B cell (primary cell): ENCODE measurements around the gene NOA1. TPM values are rescaled to one million over a fixed set of nuclear protein-coding genes. Genes with fewer than 3 reads are reported as not detected.

Experiments
- ATAC-seq: fragments of 200-7000 bp; cut with Tn5 transposase; one replicate; pipeline ENCODE4 v1.10.0; 2021; ENCODE audit warnings: low read depth, mild to moderate bottlenecking, moderate number of reproducible peaks, moderate library complexity
- CTCF ChIA-PET: fragments of 350-600 bp; sonication (Branson Sonifier 250); formaldehyde crosslinking; loops from one replicate; lab custom pipeline; 2021; ENCODE audit warnings: antibody characterized with exemption, inconsistent platforms; lab: Charles Lee
- POLR2A ChIA-PET: fragments of 350-600 bp; sonication (Branson Sonifier 250); formaldehyde crosslinking; loops from one replicate; lab custom pipeline; 2021; ENCODE audit warnings: antibody characterized with exemption; lab: Charles Lee
- DNase-seq: peaks from one replicate; pipeline ENCODE4 v3.0.0; 2013
- H2AFZ ChIP-seq: 2 replicates; pipeline ENCODE4 v1.6.1; 2012; ENCODE audit warnings: mild to moderate bottlenecking, low read depth, low read length; ENCODE audit not compliant: insufficient read depth, poor library complexity, severe bottlenecking
- H3K27ac ChIP-seq, 2 donors: 1 replicate in 1 of 2; 2 replicates in 1 of 2; pipeline ENCODE4 v1.5.1; 2012 to 2013; ENCODE audit warnings: low read length in 2 of 2, mild to moderate bottlenecking in 2 of 2, moderate library complexity in 1 of 2
- H3K27me3 ChIP-seq, 4 experiments: fragments of 200-600 bp in 1 of 4; sonication (generic) in 1 of 4; replicated peaks in 1 of 4; 1 replicate in 2 of 4; 2 replicates in 2 of 4; pipeline versions ENCODE4 v1.6.1 to v1.7.0; 2013 to 2016; ENCODE audit warnings: low read length in 3 of 4, mild to moderate bottlenecking in 2 of 4, mixed read lengths in 1 of 4, moderate library complexity in 1 of 4; ENCODE audit not compliant: insufficient read depth in 4 of 4, control insufficient read depth in 3 of 4; ENCODE audit errors: control extremely low read depth in 1 of 4
- H3K36me3 ChIP-seq, 2 experiments: replicated peaks in 1 of 2; 1 replicate in 1 of 2; 2 replicates in 1 of 2; pipeline versions ENCODE4 v1.6.1 to v1.7.1; 2013; ENCODE audit warnings: low read length in 1 of 2; ENCODE audit not compliant: insufficient read depth in 2 of 2, control insufficient read depth in 1 of 2; ENCODE audit errors: control extremely low read depth in 1 of 2, extremely low read depth in 1 of 2
- H3K4me1 ChIP-seq, 2 donors: fragments of 200-600 bp in 1 of 2; sonication (generic) in 1 of 2; 1 replicate in 1 of 2; 2 replicates in 1 of 2; pipeline versions ENCODE4 v1.5.1 to v1.6.1; 2013 to 2017; ENCODE audit warnings: low read length in 2 of 2; ENCODE audit not compliant: control insufficient read depth in 2 of 2, insufficient read depth in 2 of 2
- H3K4me2 ChIP-seq: replicated peaks from 2 replicates; pipeline ENCODE3; 2012; ENCODE audit warnings: mild to moderate bottlenecking, low read depth, low read length; ENCODE audit not compliant: poor library complexity, severe bottlenecking
- H3K4me3 ChIP-seq, 5 experiments: fragments of 200-600 bp in 1 of 5; sonication (generic) in 1 of 5; 1 replicate in 3 of 5; 2 replicates in 2 of 5; pipeline versions ENCODE4 v1.5.1 to v1.7.0; 2011 to 2016; ENCODE audit warnings: low read length in 4 of 5, mild to moderate bottlenecking in 4 of 5, low read depth in 2 of 5, control low read depth in 1 of 5, moderate library complexity in 1 of 5; ENCODE audit not compliant: insufficient read depth in 1 of 5; ENCODE audit errors: control extremely low read depth in 1 of 5, extremely low read depth in 1 of 5
- H3K79me2 ChIP-seq: fragments of 200-600 bp; sonication (generic); one replicate; pipeline ENCODE4 v1.6.0; 2016; ENCODE audit warnings: low read length; ENCODE audit not compliant: control insufficient read depth, insufficient read depth
- H3K9ac ChIP-seq: fragments of 200-600 bp; sonication (generic); 2 replicates; pipeline ENCODE4 v1.6.1; 2017; ENCODE audit warnings: mild to moderate bottlenecking, low read length, moderate library complexity
- H3K9me3 ChIP-seq, 3 donors: one replicate each; pipeline versions ENCODE4 v1.6.1 to v1.7.1; 2013; ENCODE audit warnings: low read length in 2 of 3; ENCODE audit not compliant: control insufficient read depth in 2 of 3, insufficient read depth in 1 of 3; ENCODE audit errors: control extremely low read depth in 1 of 3
- H4K20me1 ChIP-seq: 2 replicates; pipeline ENCODE4 v1.6.0; 2012; ENCODE audit warnings: mild to moderate bottlenecking, low read length; ENCODE audit not compliant: insufficient read depth, control insufficient read depth, poor library complexity, severe bottlenecking
- H3K27ac Mint-ChIP-seq: one replicate; pipeline ENCODE4 v1.8.0; 2021; ENCODE audit warnings: mixed read lengths
- H3K27me3 Mint-ChIP-seq: one replicate; pipeline ENCODE4 v1.8.0; 2021; ENCODE audit warnings: mixed read lengths
- H3K4me1 Mint-ChIP-seq: one replicate; pipeline ENCODE4 v1.8.0; 2021; ENCODE audit warnings: mixed read lengths
- H3K4me3 Mint-ChIP-seq: one replicate; pipeline ENCODE4 v1.8.0; 2021; ENCODE audit warnings: mixed read lengths
- H3K9me3 Mint-ChIP-seq: one replicate; pipeline ENCODE4 v1.8.0; 2022; ENCODE audit warnings: mixed read lengths; ENCODE audit not compliant: insufficient read depth
- CTCF ChIP-seq: fragments of 200-600 bp; IDR thresholded peaks from one replicate; pipeline ENCODE4 v1.8.0; 2022; ENCODE audit warnings: antibody characterized with exemption, mild to moderate bottlenecking
- EZH2 ChIP-seq: IDR thresholded peaks from 2 replicates; pipeline ENCODE4 v1.6.1; 2012; ENCODE audit warnings: borderline replicate concordance, low read depth, mild to moderate bottlenecking, moderate library complexity, low read length; ENCODE audit not compliant: insufficient read depth, poor library complexity, severe bottlenecking
- WGBS: methylation state at CpG from one replicate; pipeline ENCODE4 v1.1.5; 2013; ENCODE audit warnings: missing lambda C conversion rate; ENCODE audit not compliant: insufficient coverage; 5-methylcytosine and 5-hydroxymethylcytosine counted together
- intact Hi-C: fragments of 100-400 bp; cut with micrococcal nuclease; formaldehyde crosslinking; loops from one replicate; pipeline ENCODE4 v1.10.0; 2022
- polyA plus RNA-seq: library from polyadenylated mRNA; depleted of rRNA; stranded (reverse); fragments of >200 nt; gene quantifications from 2 replicates; pipeline ENCODE4 v1.2.3, GENCODE V29; 2012
- total RNA-seq, 2 donors: library from RNA; stranded (reverse); fragments of 120-200 nt in 1 of 2; gene quantifications; 1 replicate in 1 of 2; 2 replicates in 1 of 2; pipeline versions ENCODE4 v1.2.3 to v1.2.4, GENCODE V29; 2013 to 2022

The NOA1 gene
- total and polyA plus RNA-seq, 2 donors (not counting 1 experiment from before 2014, with no cell fraction given) = 17.4 to 22.7 TPM

GRCh38 chr4:56959100-56959499 lies 18.3 kb downstream of the NOA1 start:
- ChIA-PET POLR2A (no interaction called here), CTCF (interaction anchor here (1.9 kb wide), 1 partner anchor 18 kb away, joined by 4 read pairs; the partner anchor contains the start of gene NOA1)
- no peaks in the 10 kb centered on the region for H3K9me3 ChIP-seq
- no peaks in the 10 kb centered on the region for H3K27me3 ChIP-seq
- H3K4me2 ChIP-seq = no peak overlapping the region
- Mint-ChIP-seq H3K27me3 (no peaks in the 10 kb centered on the region), H3K27ac (no peak overlapping the region), H3K4me1 (no peaks in the 10 kb centered on the region), H3K9me3 (no peaks in the 10 kb centered on the region), H3K4me3 (no peak overlapping the region)
- no peaks in the 10 kb centered on the region for H3K4me1 ChIP-seq
- no peaks in the 10 kb centered on the region for H3K79me2 ChIP-seq
- no peak overlapping the region for H3K9ac ChIP-seq
- peaks cover 0 to 12% of the 10 kb centered on the region in 2 experiments for H3K36me3 ChIP-seq
- TF ChIP-seq CTCF (no peak), EZH2 (no peak)
- no peaks in the 10 kb centered on the region for H4K20me1 ChIP-seq
- intact Hi-C loops = no loop called here
- H2AFZ ChIP-seq = no peak overlapping the region
- WGBS = no CpG with 5 or more reads among the region's 1 CpG
- no peak overlapping the region for H3K4me3 ChIP-seq
- DNase-seq = no peak
- ATAC-seq = no peak
- no peak overlapping the region for H3K27ac ChIP-seq

- H3K79me2 ChIP-seq = no peaks in the 10 kb centered on the region
- CTCF ChIA-PET = interaction anchor here (1.9 kb wide), 1 partner anchor 19 kb away, joined by 4 read pairs; the partner anchor contains the start of gene NOA1
- POLR2A ChIA-PET = no interaction called here
- no peak for TF ChIP-seq EZH2
- no peak for TF ChIP-seq CTCF
- peaks cover 0 to 6% of the 10 kb centered on the region in 2 experiments for H3K36me3 ChIP-seq
- H3K27ac ChIP-seq = no peak overlapping the region
- H3K4me3 ChIP-seq = no peak overlapping the region
- H3K27me3 ChIP-seq = no peaks in the 10 kb centered on the region
- Mint-ChIP-seq H3K27me3 (no peaks in the 10 kb centered on the region), H3K27ac (no peak overlapping the region), H3K9me3 (no peaks in the 10 kb centered on the region), H3K4me1 (no peaks in the 10 kb centered on the region), H3K4me3 (no peak overlapping the region)
- no peak overlapping the region for H3K9ac ChIP-seq
- H4K20me1 ChIP-seq = no peaks in the 10 kb centered on the region
- ATAC-seq (no peak), DNase-seq (no peak)
- H3K4me2 ChIP-seq = no peak overlapping the region
- WGBS = 95% methylated on average over 6 of the region's 7 CpGs
- no peak overlapping the region for H2AFZ ChIP-seq
- no peaks in the 10 kb centered on the region for H3K9me3 ChIP-seq
- no peaks in the 10 kb centered on the region for H3K4me1 ChIP-seq
- intact Hi-C loops = no loop called here
Observed at GRCh38 chr4:56958111-56958517, 19.3 kb downstream of the NOA1 start.
